Activated naive CD4-positive, alpha-beta T cell treated with anti-CD3 and anti-CD28 coated beads for 36 hours (primary cell): ENCODE data around the gene POP4. TPM values are rescaled to one million over a fixed set of nuclear protein-coding genes. Genes with fewer than 3 reads are reported as not detected.
A peak's percentile ranks its signal among the peaks of the same experiment; 100 is the strongest.

Source experiments
- CTCF ChIA-PET: fragments of 350-600 bp; sonication (Branson Sonifier 250); formaldehyde crosslinking; loops from one replicate; lab custom pipeline; 2021; ENCODE audit warnings: antibody characterized with exemption; lab: Charles Lee
- DNase-seq: peaks from one replicate; pipeline ENCODE4 v3.0.0-alpha.2; 2020
- H3K27ac Mint-ChIP-seq: one replicate; pipeline ENCODE4 v1.8.0; 2021; ENCODE audit warnings: mild to moderate bottlenecking, mixed read lengths
- H3K27me3 Mint-ChIP-seq: one replicate; pipeline ENCODE4 v1.8.0; 2021; ENCODE audit warnings: low read depth, mixed read lengths
- H3K36me3 Mint-ChIP-seq: one replicate; pipeline ENCODE4 v1.8.0; 2021; ENCODE audit warnings: low read depth, mixed read lengths
- H3K4me1 Mint-ChIP-seq: one replicate; pipeline ENCODE4 v1.8.0; 2021; ENCODE audit warnings: low read depth, mixed read lengths
- H3K4me3 Mint-ChIP-seq: one replicate; pipeline ENCODE4 v1.8.0; 2021; ENCODE audit warnings: mild to moderate bottlenecking, moderate library complexity, mixed read lengths
- H3K9me3 Mint-ChIP-seq: one replicate; pipeline ENCODE4 v1.8.0; 2021; ENCODE audit warnings: mixed read lengths
- intact Hi-C: fragments of 100-400 bp; cut with micrococcal nuclease; formaldehyde crosslinking; loops from one replicate; pipeline ENCODE4 v1.15.1; 2023
- total RNA-seq, 2 experiments: library from RNA; stranded (reverse); gene quantifications; one replicate each; pipeline ENCODE4 v1.2.3, GENCODE V29; 2021

Gene POP4
- total RNA-seq, 2 experiments from 2014 or later, result 79.5 to 83.3 TPM

- Mint-ChIP-seq H3K4me3 (no peak overlapping the region), H3K27me3 (no peaks in the 10 kb centered on the region), H3K4me1 (peaks cover 39% of the 10 kb centered on the region), H3K9me3 (no peaks in the 10 kb centered on the region), H3K27ac (peak overlapping the region; percentile 30), H3K36me3 (no peaks in the 10 kb centered on the region)
- intact Hi-C loops, result loop anchor here (10.0 kb wide), 2 partner anchors 1554 to 1866 kb away; no protein-coding TSS in a partner anchor
- CTCF ChIA-PET, result interaction anchor here (0.6 to 10.1 kb wide), 6 partner anchors 15 to 68 kb away, joined by 3 to 102 read pairs (median 8); partner anchors contain the start of genes C19orf12 and POP4
- peak; percentile 56 for DNase-seq
These were observed 54.8 kb downstream of the POP4 start for GRCh38 chr19:29660835-29661234.

DNA sequence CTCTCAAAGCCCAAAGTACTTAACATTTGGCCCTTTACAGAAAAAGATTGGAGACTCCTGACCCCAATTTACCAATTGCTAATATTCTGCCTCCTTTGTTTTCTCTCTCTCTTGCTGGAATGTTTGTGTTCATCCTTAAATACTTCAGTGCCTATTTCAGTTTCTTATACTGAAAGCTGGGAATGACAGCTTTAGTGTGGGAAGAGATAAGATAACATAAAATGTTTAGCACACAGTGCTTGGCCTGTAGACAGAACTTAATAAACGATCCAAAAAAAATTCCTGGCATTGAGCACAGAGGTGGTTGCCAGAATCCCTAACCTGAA is 56.2 kb downstream of the POP4 start:
- intact Hi-C loops, result loop anchor here (10.0 kb wide), 2 partner anchors 1553 to 1867 kb away; no protein-coding TSS in a partner anchor
- peaks cover 44% of the 10 kb centered on the region for H3K4me1 Mint-ChIP-seq
- H3K4me3 Mint-ChIP-seq, result no peak overlapping the region
- H3K36me3 Mint-ChIP-seq, result peaks cover 8% of the 10 kb centered on the region
- H3K27ac Mint-ChIP-seq, result peak overlapping the region; percentile 36
- CTCF ChIA-PET, result interaction anchor here (0.7 to 10.1 kb wide), 9 partner anchors 10 to 54 kb away, joined by 3 to 102 read pairs (median 6); partner anchors contain the start of genes C19orf12 and POP4
- no peaks in the 10 kb centered on the region for H3K9me3 Mint-ChIP-seq
- DNase-seq, result no peak
- no peaks in the 10 kb centered on the region for H3K27me3 Mint-ChIP-seq

DNA sequence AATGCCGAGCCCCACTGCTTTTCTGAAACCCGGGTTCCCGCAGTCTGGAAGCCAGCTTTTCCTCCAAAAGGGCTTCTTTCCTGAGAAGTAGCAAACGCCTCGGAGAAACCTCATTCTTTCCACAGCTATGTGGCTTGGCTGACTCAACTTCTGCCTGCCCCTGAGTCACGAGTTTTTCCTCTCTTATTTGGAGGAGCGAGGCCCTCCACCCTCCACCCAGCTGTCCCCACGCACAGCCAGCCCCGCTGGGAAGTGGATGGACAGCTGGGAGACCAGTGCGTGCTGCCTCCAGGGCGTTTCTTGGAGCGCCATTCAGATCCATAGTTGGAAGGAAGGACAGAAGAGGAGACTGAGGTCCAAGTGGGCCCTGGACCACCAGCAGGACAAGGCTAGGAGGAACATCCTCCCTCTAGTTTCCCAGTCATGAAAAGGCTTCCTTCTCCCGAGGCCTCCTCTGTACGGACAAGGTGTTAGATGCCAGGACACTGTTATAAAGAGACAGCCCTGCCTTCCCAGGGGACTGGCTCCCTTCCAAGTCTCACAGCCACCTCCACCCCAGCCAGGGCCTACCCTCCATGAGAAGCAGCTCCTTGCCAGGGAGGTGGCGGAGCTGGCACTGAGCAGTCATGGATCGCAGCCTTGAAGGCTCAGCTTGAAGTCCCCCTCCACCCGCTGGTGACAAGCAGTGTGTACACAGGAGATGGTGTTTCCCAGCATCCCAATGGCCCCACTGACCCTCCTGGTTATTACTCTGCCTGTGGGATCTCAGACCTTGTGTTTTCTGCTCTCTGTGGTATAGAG is 56.7 kb downstream of the POP4 start:
- CTCF ChIA-PET, result interaction anchor here (0.8 to 10.1 kb wide), 8 partner anchors 10 to 54 kb away, joined by 3 to 102 read pairs (median 6); partner anchors contain the start of genes C19orf12 and POP4
- no peaks in the 10 kb centered on the region for H3K9me3 Mint-ChIP-seq
- DNase-seq, result peak; percentile 44
- peaks cover 13% of the 10 kb centered on the region for H3K36me3 Mint-ChIP-seq
- intact Hi-C loops, result loop anchor here (10.0 kb wide), 2 partner anchors 1552 to 1868 kb away; no protein-coding TSS in a partner anchor
- H3K27me3 Mint-ChIP-seq, result no peaks in the 10 kb centered on the region
- no peak overlapping the region for H3K4me3 Mint-ChIP-seq
- peak overlapping the region; percentile 36 for H3K27ac Mint-ChIP-seq
- H3K4me1 Mint-ChIP-seq, result peaks cover 49% of the 10 kb centered on the region

DNA sequence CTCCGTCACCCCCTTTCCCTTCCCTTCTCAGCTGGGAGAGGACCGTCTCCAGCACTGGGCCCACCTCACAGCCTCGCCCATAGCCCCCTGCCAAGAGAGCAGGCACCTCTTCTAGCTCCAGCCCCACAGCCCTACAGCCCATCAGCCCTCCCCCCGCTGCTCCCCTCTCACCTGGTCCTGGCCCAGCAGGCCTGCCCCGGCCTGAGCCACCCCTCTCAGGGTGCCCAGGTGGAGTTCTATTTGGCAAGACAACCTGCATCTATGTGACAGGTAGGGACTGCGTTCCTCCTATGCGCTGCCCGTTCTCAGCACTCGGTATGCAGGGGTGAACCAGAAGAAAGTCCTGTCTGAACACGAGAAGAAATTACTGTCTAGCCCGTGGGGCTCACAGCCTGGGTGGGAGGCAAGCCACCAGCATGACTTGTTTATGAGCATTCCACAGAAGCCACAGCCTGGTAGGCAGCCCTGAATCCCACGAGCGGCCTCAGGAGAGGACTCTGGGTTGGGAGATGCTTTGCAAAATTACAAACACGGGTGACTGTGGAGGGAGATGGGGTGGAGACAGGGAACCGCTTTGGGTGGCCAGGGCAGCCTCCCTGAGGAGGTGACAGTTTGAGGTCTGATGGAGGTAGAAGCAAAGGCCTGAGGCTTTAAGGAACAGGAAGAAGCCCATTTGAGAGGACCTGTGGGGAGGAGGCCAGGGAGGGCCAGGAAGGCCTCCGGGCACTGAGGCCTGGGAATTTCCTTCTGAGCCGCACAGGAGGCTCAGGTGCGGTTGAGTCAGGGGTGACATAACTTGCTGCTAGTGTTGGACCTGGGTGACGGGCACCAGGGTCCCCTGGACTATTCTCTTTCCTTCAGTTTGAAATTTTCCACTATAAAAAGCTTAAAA is 58.0 kb downstream of the POP4 start:
- intact Hi-C loops, result loop anchor here (2.0 to 10.0 kb wide), 3 partner anchors 17 to 1869 kb away; no protein-coding TSS in a partner anchor
- H3K4me1 Mint-ChIP-seq, result peaks cover 62% of the 10 kb centered on the region
- CTCF ChIA-PET, result interaction anchor here (0.6 to 10.1 kb wide), 8 partner anchors 8 to 55 kb away, joined by 4 to 102 read pairs (median 5); partner anchors contain the start of genes C19orf12 and POP4

GRCh38 chr19:29664753-29665214 is 58.7 kb downstream of the POP4 start:
- Mint-ChIP-seq H3K4me3 (peak overlapping the region; percentile 70), H3K27me3 (no peaks in the 10 kb centered on the region), H3K9me3 (no peaks in the 10 kb centered on the region), H3K27ac (peak overlapping the region; percentile 41), H3K4me1 (peaks cover 69% of the 10 kb centered on the region), H3K36me3 (peaks cover 19% of the 10 kb centered on the region)
- CTCF ChIA-PET, result interaction anchor here (0.6 to 10.1 kb wide), 9 partner anchors 9 to 56 kb away, joined by 4 to 102 read pairs (median 4); partner anchors contain the start of genes C19orf12 and POP4
- intact Hi-C loops, result loop anchor here (1.0 to 10.0 kb wide), 8 partner anchors 9 to 1870 kb away; partner anchors contain the start of genes POP4 and UQCRFS1
- DNase-seq, result no peak

More for the DNA sequence above, 58.0 kb downstream of the POP4 start:
- no peaks in the 10 kb centered on the region for H3K27me3 Mint-ChIP-seq
- peak overlapping the region; percentile 66 for H3K27ac Mint-ChIP-seq
- DNase-seq, result no peak
- H3K9me3 Mint-ChIP-seq, result no peaks in the 10 kb centered on the region
- peak overlapping the region; percentile 70 for H3K4me3 Mint-ChIP-seq
- peaks cover 17% of the 10 kb centered on the region for H3K36me3 Mint-ChIP-seq

GRCh38 chr19:29665215-29665825 is 59.2 kb downstream of the POP4 start, which contains the start of gene PLEKHF1:
PLEKHF1 (plus strand) TSS chr19:29665461; CDS start chr19:29673840, 8,379 bp downstream.
- H3K36me3 Mint-ChIP-seq, result peaks cover 24% of the 10 kb centered on the region
- CTCF ChIA-PET, result interaction anchor here (1.0 to 10.1 kb wide), 9 partner anchors 9 to 57 kb away, joined by 3 to 102 read pairs (median 4); partner anchors contain the start of genes C19orf12 and POP4
- DNase-seq, result peak; percentile 85
- peak within 1 kb of the TSS; percentile 97 for H3K4me3 Mint-ChIP-seq
- H3K4me1 Mint-ChIP-seq, result peaks cover 71% of the 10 kb centered on the region
- peak within 1 kb of the TSS; percentile 96 for H3K27ac Mint-ChIP-seq
- no peaks in the 10 kb centered on the region for H3K27me3 Mint-ChIP-seq
- no peaks in the 10 kb centered on the region for H3K9me3 Mint-ChIP-seq
- intact Hi-C loops, result loop anchor here (1.0 to 10.0 kb wide), 8 partner anchors 8 to 1871 kb away; partner anchors contain the start of genes POP4 and UQCRFS1

DNA sequence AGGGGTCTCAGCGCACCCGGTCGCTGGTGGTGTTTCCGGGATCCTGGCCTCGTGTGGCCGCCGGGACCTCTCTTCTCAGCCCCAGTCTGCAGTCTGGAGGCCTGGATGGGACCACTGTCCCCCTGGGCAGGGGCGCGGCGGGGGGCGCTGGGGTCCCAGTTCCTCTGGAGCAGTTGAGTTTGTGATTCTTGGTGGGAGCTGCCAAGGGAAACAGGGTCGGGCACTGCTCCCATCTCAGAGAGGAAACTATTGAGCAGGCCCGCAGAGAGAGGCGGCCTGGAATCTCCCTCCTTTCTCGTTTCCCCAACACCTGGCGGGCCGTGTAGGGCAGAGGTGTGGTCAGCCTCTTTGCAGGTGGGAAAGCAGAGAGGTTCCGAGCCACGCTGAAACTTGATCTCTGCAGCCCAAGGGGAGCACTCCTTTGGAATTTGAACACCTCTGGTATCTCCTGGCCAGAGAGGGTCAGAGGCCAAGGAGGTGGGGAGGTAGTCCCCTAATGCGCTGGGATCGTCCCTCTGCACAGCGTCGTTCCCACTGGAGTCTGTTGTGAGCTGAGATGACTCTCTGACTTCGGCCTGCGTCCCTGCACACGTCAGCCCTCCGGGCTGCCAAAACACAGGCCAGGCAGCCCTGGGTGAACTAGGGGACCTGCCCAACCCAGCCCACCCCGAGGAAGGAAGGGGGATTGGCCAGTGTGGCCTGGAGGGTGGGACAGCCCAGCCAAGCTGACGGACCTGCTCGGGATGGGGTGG is 59.9 kb downstream of the POP4 start:
- H3K4me3 Mint-ChIP-seq, result peak overlapping the region; percentile 97
- peaks cover 30% of the 10 kb centered on the region for H3K36me3 Mint-ChIP-seq
- peak overlapping the region; percentile 96 for H3K27ac Mint-ChIP-seq
- intact Hi-C loops, result loop anchor here (1.0 to 10.0 kb wide), 8 partner anchors 7 to 1871 kb away; partner anchors contain the start of genes POP4 and UQCRFS1
- H3K27me3 Mint-ChIP-seq, result no peaks in the 10 kb centered on the region
- H3K9me3 Mint-ChIP-seq, result no peaks in the 10 kb centered on the region
- peaks cover 73% of the 10 kb centered on the region for H3K4me1 Mint-ChIP-seq
- CTCF ChIA-PET, result interaction anchor here (0.8 to 10.1 kb wide), 11 partner anchors 10 to 57 kb away, joined by 3 to 102 read pairs (median 4); partner anchors contain the start of genes C19orf12 and POP4
- DNase-seq, result peak; percentile 51

Other genes with a start within 250 kb of the POP4 start
- gene VSTM2B, start 80.3 kb upstream of the POP4 start, total RNA-seq, result not detected
- gene PLEKHF1, start 59.2 kb downstream of the POP4 start, total RNA-seq, result 10 to 100 TPM; 20.7 to 21.0 TPM
- 10 to 100 TPM; 21.6 to 24.3 TPM for gene C19orf12, start 109.0 kb downstream of the POP4 start, total RNA-seq
- gene CCNE1, start 205.7 kb downstream of the POP4 start, total RNA-seq, result 10 to 100 TPM; 31.2 to 34.1 TPM